HG02763 (cell line): ENCODE data around the gene CFAP69.
"Not testable (repeated sequence)": the region's sequence is repeated elsewhere in the genome, so short reads cannot be mapped to it uniquely, and the experiment has no call there.

Experiments used
- ATAC-seq: cut with Tn5 transposase; IDR thresholded peaks from one replicate; pipeline ENCODE4 v1.9.1; 2021; ENCODE audit warnings: mild to moderate bottlenecking, moderate library complexity; ENCODE audit not compliant: unreplicated experiment

The CFAP69 gene

DNA sequence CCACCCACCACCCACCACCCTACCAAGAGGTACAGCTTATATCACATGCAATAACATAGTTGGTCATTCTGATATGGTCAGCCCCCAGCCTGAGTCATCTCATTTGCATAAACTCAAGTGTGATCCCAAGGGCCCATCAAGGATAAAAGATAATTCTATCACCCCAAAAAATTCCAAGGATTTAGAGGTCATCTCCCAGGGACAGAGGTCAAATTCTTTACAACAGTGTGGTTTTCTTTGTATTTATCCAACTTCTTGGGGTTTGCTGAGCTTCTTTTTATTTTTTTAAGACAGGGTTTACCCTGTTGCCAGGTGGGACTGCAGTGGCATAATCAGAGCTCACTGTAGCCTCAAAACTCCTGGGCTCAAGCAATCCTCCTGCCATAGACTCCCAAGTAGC lies 92.1 kb downstream of the CFAP69 start:
- ATAC-seq = no peak

DNA sequence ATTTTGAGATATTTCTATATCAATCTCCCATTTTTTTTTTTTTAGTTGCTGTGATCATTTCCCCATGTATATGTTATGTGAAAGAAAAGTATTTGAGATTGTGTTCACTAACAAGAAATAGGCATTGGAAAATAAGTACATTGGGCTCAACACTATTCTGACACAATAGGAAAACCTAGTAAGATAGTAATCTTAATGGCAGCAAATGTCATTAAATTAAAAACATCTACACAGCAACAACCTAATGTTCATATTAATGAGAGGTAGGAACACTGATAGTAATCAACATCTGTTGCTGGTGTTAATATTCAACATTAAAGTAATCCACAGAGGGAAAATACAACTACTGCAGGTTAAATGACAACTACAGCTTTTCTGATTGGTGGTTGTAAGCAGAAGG lies 100.0 kb downstream of the CFAP69 start:
- no peak for ATAC-seq

DNA sequence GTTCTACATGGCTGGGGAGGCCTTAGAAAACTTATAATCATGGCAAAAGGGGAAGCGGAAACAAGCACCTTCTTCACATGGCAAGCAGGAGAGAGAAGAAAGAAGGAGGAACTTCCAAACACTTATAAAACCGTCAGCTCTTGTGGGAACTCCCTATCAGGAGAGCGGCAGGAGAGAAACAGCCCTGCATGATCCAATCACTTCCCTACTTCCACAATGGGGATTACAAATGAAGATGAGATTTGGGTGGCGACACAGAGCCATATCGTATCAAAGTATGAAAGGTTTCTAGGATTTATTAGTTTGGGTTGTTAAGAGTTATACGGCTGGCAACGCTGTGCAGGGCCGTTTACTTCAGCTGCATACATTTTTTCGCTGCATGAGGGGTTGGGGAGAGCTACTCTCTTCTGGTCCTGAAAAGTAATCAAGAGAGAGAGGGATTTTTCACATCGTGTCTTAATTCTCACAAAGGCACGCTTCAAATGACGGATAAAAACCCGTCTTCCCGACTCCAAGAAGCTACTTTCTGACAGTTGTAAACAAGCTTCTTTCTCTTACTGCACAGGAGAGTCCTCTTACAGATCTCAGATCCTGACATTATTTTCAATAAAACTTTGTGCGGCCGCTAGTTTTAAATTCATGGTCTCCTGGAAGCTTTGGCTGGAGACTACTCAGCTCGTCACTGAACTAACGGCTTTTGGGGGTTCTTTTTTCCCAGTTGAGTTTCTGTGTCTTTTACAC lies 100.8 kb downstream of the CFAP69 start:
- ATAC-seq = peak; percentile 0

DNA sequence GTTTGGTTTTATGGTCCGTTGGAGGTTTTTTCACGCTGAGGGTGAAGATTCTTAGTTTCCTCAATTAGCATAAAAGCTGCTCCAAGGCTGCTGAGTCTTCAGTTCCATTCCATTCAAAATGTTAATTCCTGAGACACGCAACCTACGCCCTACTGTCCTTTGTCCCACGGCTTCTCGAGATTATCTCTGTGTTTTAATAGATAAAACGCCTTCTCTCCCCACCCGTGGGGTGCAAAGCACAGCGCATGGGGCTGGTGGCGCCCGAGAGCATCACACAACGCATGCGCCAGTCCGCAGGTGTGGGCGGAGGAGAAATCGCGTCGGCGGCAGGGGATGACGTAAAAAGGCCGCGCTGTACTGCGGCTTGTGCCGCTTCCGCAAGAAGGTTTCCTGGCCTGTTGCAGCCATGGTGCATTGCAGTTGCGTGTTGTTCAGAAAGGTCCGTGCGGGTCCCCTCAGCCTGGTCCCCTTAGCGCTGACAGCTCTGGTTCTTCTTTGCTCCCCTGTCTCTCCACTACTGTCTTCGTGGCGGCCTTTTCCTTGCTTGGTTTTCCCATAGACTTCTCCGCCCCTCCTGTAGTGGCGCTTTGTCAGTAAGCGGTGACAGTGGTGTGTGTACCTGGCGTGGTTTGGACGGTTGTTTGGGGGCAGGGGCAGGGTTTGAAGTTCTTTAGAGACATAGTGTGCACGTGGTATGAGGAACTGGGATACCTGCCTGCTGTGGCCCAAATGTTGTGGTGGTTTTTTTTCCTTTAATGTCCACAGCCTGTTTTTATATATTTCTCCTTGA lies 101.6 kb downstream of the CFAP69 start, which contains the start of gene GTPBP10:
Gene GTPBP10 (plus strand): TSS at position 381 of the 790 bp plus-strand sequence. CDS start 26 bp downstream, at position 407.
- peak; percentile 94 for ATAC-seq

DNA sequence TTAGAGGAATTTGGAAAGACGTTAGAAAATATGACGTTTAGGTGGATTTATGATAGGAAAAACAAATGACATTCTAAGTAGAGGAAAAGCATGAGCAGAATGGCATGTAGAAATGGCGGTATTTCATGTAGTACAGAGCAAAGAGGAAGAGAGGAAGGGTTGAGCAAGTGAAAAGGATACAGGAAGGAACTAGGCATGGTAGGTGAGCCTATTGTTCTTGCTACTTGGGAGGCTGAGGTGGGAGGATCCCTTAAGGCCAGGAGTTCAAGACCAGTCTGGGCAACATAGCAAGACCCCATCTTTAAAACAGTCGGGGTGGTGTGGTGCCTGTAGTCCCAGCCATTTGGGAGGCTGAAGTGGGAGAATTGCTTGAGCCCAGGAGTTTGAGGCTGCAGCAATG lies 102.8 kb downstream of the CFAP69 start:
- no peak for ATAC-seq

GRCh38 chr7:90349305-90349704 lies 104.3 kb downstream of the CFAP69 start:
- ATAC-seq = no peak

DNA sequence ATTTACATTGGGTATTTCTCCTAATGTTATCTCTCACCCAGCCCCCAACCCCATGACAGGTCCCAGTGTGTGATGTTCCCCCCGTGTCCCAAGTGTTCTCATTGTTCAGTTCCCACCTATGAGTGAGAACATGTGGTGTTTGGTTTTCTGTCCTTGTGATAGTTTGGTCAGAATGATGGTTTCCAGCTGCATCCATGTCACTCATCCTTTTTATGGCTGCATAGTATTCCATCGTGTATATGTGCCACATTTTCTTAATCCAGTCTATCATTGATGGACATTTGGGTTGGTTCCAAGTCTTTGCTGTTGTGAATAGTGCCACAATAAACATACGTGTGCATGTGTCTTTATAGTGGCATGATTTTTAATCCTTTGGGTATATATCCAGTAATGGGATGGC lies 105.1 kb downstream of the CFAP69 start:
- not testable (repeated sequence) for ATAC-seq

DNA sequence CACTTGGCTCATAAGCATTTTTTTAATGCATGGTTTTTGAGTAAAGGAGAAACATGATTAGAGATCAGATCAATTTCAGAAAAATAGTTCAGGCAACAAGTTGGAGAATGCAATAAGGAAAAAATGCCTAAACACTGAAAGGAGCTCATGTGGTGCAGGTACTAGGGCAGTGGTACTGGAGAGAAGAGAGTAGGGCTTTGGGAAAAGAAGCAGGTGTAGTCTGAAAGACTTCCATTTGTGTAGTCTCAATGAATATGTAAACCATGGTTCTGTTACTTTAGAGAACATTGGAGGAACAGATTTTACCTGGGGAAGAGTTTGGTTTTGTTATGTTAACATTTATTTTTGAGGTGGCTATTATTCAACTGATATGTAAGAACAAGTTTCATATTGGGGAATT lies 107.0 kb downstream of the CFAP69 start:
- ATAC-seq = no peak
